Measurements from ENCODE around the gene BARHL1.

Gene BARHL1

GRCh38 chr9:132579427-132579798 is 3.0 kb upstream of the BARHL1 start:
- no peaks in the 10 kb centered on the region for H4K20me1 ChIP-seq (ENCODE audit: insufficient read depth)
- H3K79me2 ChIP-seq (ENCODE audit: insufficient read depth, low read depth) = no peaks in the 10 kb centered on the region
- H3K27me3 ChIP-seq (ENCODE audit: insufficient read depth, low read depth) = peaks cover 10% of the 10 kb centered on the region; the same call in 1 of the 2 replicates
- no peaks in the 10 kb centered on the region for H3K4me1 ChIP-seq (ENCODE audit: low read depth, poor library complexity, severe bottlenecking)
- no peak overlapping the region for H3K27ac ChIP-seq
- no peak overlapping the region for H3K4me2 ChIP-seq
- no peak overlapping the region for H3K4me3 ChIP-seq (IDR thresholded peaks at IDR 0.05; ENCODE audit: insufficient read depth, low read depth, low read length)
- no peak overlapping the region for H2AFZ ChIP-seq (ENCODE audit: low read depth)
- TF ChIP-seq CTCF (conservative IDR thresholded peaks at IDR 0.05; ENCODE audit: low read depth, low read length) = no peak
- H3K36me3 ChIP-seq (ENCODE audit: insufficient read depth) = no peaks in the 10 kb centered on the region
- H3K9ac ChIP-seq = no peak overlapping the region

GRCh38 chr9:132582786-132583583 is 579 bp downstream of the BARHL1 start:
- Histone ChIP-seq H4K20me1 (ENCODE audit: insufficient read depth) (no peaks in the 10 kb centered on the region), H3K4me2 (no peak overlapping the region)

GRCh38 chr9:132583584-132584304 is 1.3 kb downstream of the BARHL1 start:
- Histone ChIP-seq H4K20me1 (ENCODE audit: insufficient read depth) (no peaks in the 10 kb centered on the region), H3K79me2 (ENCODE audit: insufficient read depth, low read depth) (no peaks in the 10 kb centered on the region), H3K4me3 (IDR thresholded peaks at IDR 0.05; ENCODE audit: insufficient read depth, low read depth, low read length) (no peak overlapping the region), H3K36me3 (ENCODE audit: insufficient read depth) (no peaks in the 10 kb centered on the region), H3K4me1 (ENCODE audit: low read depth, poor library complexity, severe bottlenecking) (no peaks in the 10 kb centered on the region), H3K27ac (no peak overlapping the region), H2AFZ (ENCODE audit: low read depth) (no peak overlapping the region), H3K4me2 (no peak overlapping the region), H3K9ac (no peak overlapping the region), H3K27me3 (ENCODE audit: insufficient read depth, low read depth) (peaks cover 7% of the 10 kb centered on the region; the same call in 1 of the 2 replicates)
- TF ChIP-seq CTCF (conservative IDR thresholded peaks at IDR 0.05; ENCODE audit: low read depth, low read length) = no peak

More at GRCh38 chr9:132582786-132583583, 579 bp downstream of the BARHL1 start:
- no peak for TF ChIP-seq CTCF (conservative IDR thresholded peaks at IDR 0.05; ENCODE audit: low read depth, low read length)
- Histone ChIP-seq H3K79me2 (ENCODE audit: insufficient read depth, low read depth) (no peaks in the 10 kb centered on the region), H3K4me3 (IDR thresholded peaks at IDR 0.05; ENCODE audit: insufficient read depth, low read depth, low read length) (no peak overlapping the region), H3K9ac (no peak overlapping the region), H2AFZ (ENCODE audit: low read depth) (no peak overlapping the region), H3K36me3 (ENCODE audit: insufficient read depth) (no peaks in the 10 kb centered on the region), H3K27ac (no peak overlapping the region), H3K4me1 (ENCODE audit: low read depth, poor library complexity, severe bottlenecking) (no peaks in the 10 kb centered on the region), H3K27me3 (ENCODE audit: insufficient read depth, low read depth) (peaks cover 7% of the 10 kb centered on the region; the same call in 1 of the 2 replicates)

- H3K4me1 ChIP-seq (ENCODE audit: low read depth, poor library complexity, severe bottlenecking) = no peaks in the 10 kb centered on the region
- H3K36me3 ChIP-seq (ENCODE audit: insufficient read depth) = no peaks in the 10 kb centered on the region
- no peak overlapping the region for H3K9ac ChIP-seq
- no peaks in the 10 kb centered on the region for H4K20me1 ChIP-seq (ENCODE audit: insufficient read depth)
- no peak overlapping the region for H3K4me3 ChIP-seq (IDR thresholded peaks at IDR 0.05; ENCODE audit: insufficient read depth, low read depth, low read length)
- no peak for TF ChIP-seq CTCF (conservative IDR thresholded peaks at IDR 0.05; ENCODE audit: low read depth, low read length)
- H3K4me2 ChIP-seq = no peak overlapping the region
- H3K27ac ChIP-seq = no peak overlapping the region
- peaks cover 7% of the 10 kb centered on the region; the same call in 1 of the 2 replicates for H3K27me3 ChIP-seq (ENCODE audit: insufficient read depth, low read depth)
- H3K79me2 ChIP-seq (ENCODE audit: insufficient read depth, low read depth) = no peaks in the 10 kb centered on the region
- H2AFZ ChIP-seq (ENCODE audit: low read depth) = no peak overlapping the region
These were observed 2.5 kb downstream of the BARHL1 start for GRCh38 chr9:132584601-132585560.

Measured in KMS-11 (cell line).